Hematopoietic multipotent progenitor cell (in vitro differentiated cells): ENCODE results near the gene ZNF473. TPM values are rescaled to one million over a fixed set of nuclear protein-coding genes. Genes with fewer than 3 reads are reported as not detected.
A peak's percentile ranks its signal among the peaks of the same experiment; 100 is the strongest.

Experiments
- DNase-seq, 3 donors: peaks; one replicate each; pipeline ENCODE4 v3.0.0-alpha.2; 2011 to 2015; ENCODE audit warnings: low read depth in 2 of 3, low spot score in 2 of 3
- total RNA-seq: library from RNA; depleted of rRNA; stranded (reverse); fragments of >200 nt; gene quantifications from one replicate; pipeline ENCODE4 v1.2.3, GENCODE V29; 2012

Gene ZNF473
- total RNA-seq, 1 donor: 8.6 TPM

- no peak for DNase-seq
Observed at GRCh38 chr19:50003254-50003788, 22.5 kb upstream of the ZNF473 start.

- peak in 2 of 3 donors; percentile 72 to 77 for DNase-seq
Observed at GRCh38 chr19:50003810-50004419, 21.9 kb upstream of the ZNF473 start.

- DNase-seq: no peak
Observed at GRCh38 chr19:50005428-50005827, 20.4 kb upstream of the ZNF473 start.

GRCh38 chr19:50007170-50007569 lies 18.6 kb upstream of the ZNF473 start:
- no peak for DNase-seq

GRCh38 chr19:50007947-50008346 lies 17.9 kb upstream of the ZNF473 start:
- DNase-seq: no peak

GRCh38 chr19:50008532-50008931 lies 17.3 kb upstream of the ZNF473 start:
- no peak for DNase-seq

GRCh38 chr19:50016225-50016807 lies 9.5 kb upstream of the ZNF473 start:
- DNase-seq: no peak

- DNase-seq: no peak
Observed at GRCh38 chr19:50020481-50020880, 5.3 kb upstream of the ZNF473 start.

- DNase-seq: no peak
Observed at GRCh38 chr19:50022823-50023222, 3.0 kb upstream of the ZNF473 start.

GRCh38 chr19:50024719-50025021 lies 1.1 kb upstream of the ZNF473 start:
- DNase-seq: no peak

GRCh38 chr19:50025022-50025793 lies 597 bp upstream of the ZNF473 start, which contains the start of gene VRK3:
TSS of gene VRK3 (minus strand) at chr19:50025372. CDS start at chr19:50016162, 9,210 bp downstream.
- DNase-seq: peak; percentile 98 to 100 (median 100)

- DNase-seq: no peak
Observed at GRCh38 chr19:50026550-50026906, 723 bp downstream of the ZNF473 start.

GRCh38 chr19:50030225-50030624 lies 4.4 kb downstream of the ZNF473 start:
- DNase-seq: no peak

GRCh38 chr19:50030937-50031336 lies 5.1 kb downstream of the ZNF473 start:
- DNase-seq: no peak

- DNase-seq: no peak
Observed at GRCh38 chr19:50036908-50037307, 11.1 kb downstream of the ZNF473 start.

GRCh38 chr19:50039968-50040367 lies 14.2 kb downstream of the ZNF473 start:
- DNase-seq: no peak

- DNase-seq: no peak
Observed at GRCh38 chr19:50040967-50041366, 15.2 kb downstream of the ZNF473 start.

- no peak for DNase-seq
Observed at GRCh38 chr19:50042363-50043024, 16.7 kb downstream of the ZNF473 start.

- no peak for DNase-seq
Observed at GRCh38 chr19:50043967-50044366, 18.2 kb downstream of the ZNF473 start.

GRCh38 chr19:50044922-50045321 lies 19.1 kb downstream of the ZNF473 start:
- DNase-seq: no peak
